ENCODE measurements around the gene SMYD3. TPM values are rescaled to one million over a fixed set of nuclear protein-coding genes. Genes with fewer than 3 reads are reported as not detected.

Gene SMYD3
- total RNA-seq, 4 donors from 2014 or later = 11.6 to 26.9 (median 18.3) TPM

DNA sequence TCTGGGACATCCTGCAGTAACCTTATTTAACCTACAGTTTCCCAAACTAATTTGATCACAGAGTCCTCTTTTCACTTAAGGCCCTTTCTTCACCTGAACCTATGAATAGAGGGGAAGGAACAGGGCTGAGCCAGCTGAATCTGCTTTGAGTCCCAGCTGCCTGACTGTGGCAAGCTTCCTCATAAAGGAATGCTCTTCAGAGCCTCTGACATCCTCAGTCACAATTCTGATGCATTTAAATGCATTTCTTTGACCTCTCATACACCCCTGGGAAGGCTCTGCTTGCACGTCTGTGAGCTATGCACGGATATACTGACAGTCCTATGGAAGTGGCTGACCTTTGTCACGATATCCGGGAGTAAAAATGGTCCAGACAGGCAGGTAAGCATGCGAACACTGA, 673.1 kb downstream of the SMYD3 start:
- TF ChIP-seq, protein P1, sequence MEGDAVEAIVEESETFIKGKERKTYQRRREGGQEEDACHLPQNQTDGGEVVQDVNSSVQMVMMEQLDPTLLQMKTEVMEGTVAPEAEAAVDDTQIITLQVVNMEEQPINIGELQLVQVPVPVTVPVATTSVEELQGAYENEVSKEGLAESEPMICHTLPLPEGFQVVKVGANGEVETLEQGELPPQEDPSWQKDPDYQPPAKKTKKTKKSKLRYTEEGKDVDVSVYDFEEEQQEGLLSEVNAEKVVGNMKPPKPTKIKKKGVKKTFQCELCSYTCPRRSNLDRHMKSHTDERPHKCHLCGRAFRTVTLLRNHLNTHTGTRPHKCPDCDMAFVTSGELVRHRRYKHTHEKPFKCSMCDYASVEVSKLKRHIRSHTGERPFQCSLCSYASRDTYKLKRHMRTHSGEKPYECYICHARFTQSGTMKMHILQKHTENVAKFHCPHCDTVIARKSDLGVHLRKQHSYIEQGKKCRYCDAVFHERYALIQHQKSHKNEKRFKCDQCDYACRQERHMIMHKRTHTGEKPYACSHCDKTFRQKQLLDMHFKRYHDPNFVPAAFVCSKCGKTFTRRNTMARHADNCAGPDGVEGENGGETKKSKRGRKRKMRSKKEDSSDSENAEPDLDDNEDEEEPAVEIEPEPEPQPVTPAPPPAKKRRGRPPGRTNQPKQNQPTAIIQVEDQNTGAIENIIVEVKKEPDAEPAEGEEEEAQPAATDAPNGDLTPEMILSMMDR (IDR thresholded peaks at IDR 0.05) = no peak
- Histone ChIP-seq H3K4me1 (no peaks in the 10 kb centered on the region), H3K27ac (no peak overlapping the region), H3K9me3 (no peaks in the 10 kb centered on the region), H3K36me3 (peaks cover 0 to 8% of the 10 kb centered on the region in 2 donors), H3K27me3 (no peaks in the 10 kb centered on the region), H3K4me3 (no peak overlapping the region)
- ATAC-seq = no peak
- WGBS, 2 donors (ENCODE audit: low coverage in 1 of 2) = 90 to 91% methylated on average over 4 to 5 of the region's 5 CpGs

DNA sequence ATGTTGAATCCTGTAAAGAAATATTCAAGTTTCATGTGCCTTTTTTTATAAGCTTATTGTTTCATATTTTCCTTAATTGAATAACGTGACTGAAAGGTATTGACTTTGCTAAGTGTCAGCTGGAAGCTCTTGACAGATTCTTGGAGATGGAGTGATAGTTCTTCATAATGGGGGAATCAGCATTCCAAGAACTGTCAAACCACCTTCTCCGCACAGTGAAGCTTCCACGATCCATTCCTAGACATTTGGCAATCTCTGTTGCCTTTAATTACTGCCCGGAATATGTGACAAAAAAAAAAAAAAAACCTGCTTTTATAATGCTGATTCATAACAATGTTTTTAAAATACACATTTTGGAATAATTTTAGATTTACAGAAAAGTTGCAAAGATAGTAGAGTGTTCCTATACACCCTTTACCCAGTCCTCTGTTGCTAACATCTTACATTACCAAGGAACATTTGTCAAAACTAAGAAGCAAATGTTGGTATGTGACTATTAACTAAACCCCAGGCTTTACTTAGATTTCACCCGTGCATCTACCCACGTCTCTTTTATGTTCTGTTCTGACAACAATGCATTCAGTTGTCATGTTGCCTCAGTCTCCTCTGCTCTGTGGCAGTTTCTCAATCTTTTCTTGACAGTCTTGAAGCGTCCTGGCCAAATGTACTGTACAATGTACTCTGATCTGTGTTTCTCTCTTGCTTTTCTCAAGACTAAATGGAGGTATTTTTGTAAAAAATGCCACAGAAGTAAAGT, 674.1 kb downstream of the SMYD3 start:
- TF ChIP-seq POLR2AphosphoS5 (IDR thresholded peaks at IDR 0.05) (no peak), EP300 (IDR thresholded peaks at IDR 0.05) (no peak), POLR2A (IDR thresholded peaks at IDR 0.05) (no peak)
- TF ChIP-seq, protein P1 (IDR thresholded peaks at IDR 0.05) = no peak
- Histone ChIP-seq H3K36me3 (peaks cover 0 to 8% of the 10 kb centered on the region in 2 donors), H3K27ac (no peak overlapping the region), H3K9me3 (no peaks in the 10 kb centered on the region), H3K27me3 (no peaks in the 10 kb centered on the region), H3K4me3 (no peak overlapping the region), H3K4me1 (no peaks in the 10 kb centered on the region)
- WGBS, 2 donors (ENCODE audit: low coverage in 1 of 2) = 75 to 88% methylated on average over 4 to 7 of the region's 7 CpGs
- no peak for ATAC-seq

DNA sequence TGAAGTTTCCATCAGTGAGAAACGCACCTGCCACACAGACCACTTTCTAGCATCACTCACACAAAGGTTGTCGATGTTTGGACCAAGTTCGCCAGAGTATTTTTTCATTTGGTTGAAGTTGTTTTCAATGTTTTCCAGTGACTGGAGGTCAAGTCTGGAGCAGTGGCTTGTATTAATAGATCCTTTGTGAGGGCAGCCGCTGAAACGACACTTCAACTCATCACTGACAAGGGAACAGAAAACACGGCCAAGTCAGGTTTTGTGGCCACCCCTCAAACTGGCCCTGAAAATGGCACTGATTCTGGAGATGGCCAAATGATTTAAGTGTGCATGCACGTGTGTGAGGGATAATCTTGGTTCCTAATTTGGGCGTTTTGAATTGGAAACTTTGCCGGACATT, 675.6 kb downstream of the SMYD3 start:
- Histone ChIP-seq H3K4me1 (no peaks in the 10 kb centered on the region), H3K36me3 (peaks cover 0 to 7% of the 10 kb centered on the region in 2 donors), H3K4me3 (no peak overlapping the region), H3K27me3 (no peaks in the 10 kb centered on the region), H3K9me3 (no peaks in the 10 kb centered on the region), H3K27ac (no peak overlapping the region)
- WGBS, 2 donors (ENCODE audit: low coverage in 1 of 2) = 65 to 69% methylated on average over 4 to 5 of the region's 9 CpGs
- no peak for TF ChIP-seq POLR2AphosphoS5 (IDR thresholded peaks at IDR 0.05)
- TF ChIP-seq, protein P1 (IDR thresholded peaks at IDR 0.05) = no peak
- no peak for TF ChIP-seq EP300 (IDR thresholded peaks at IDR 0.05)
- TF ChIP-seq POLR2A (IDR thresholded peaks at IDR 0.05) = no peak
- no peak for ATAC-seq

DNA sequence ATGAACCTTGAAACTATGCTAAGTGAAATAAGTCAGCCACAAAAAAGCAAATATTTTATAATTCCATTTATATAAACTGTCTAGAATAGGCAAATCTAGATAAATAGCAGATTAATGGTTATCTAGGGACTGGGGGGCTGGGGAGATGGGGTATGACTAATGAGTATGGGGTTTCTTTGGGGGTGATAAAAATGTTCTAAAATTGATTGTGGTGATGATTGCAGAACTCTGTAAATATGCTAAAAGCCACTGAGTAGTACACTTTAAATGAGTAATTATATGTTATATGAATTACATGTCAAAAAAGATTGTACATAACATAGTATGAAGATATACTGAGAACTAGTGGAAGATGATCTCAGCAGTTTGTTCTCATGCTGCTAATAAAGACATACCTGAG, 677.3 kb downstream of the SMYD3 start:
- H3K36me3 ChIP-seq = no peaks in the 10 kb centered on the region
- H3K27me3 ChIP-seq = no peaks in the 10 kb centered on the region
- ATAC-seq = no peak
- no peaks in the 10 kb centered on the region for H3K9me3 ChIP-seq
- TF ChIP-seq EP300 (IDR thresholded peaks at IDR 0.05) (no peak), POLR2AphosphoS5 (IDR thresholded peaks at IDR 0.05) (no peak), POLR2A (IDR thresholded peaks at IDR 0.05) (no peak)
- TF ChIP-seq, protein P1 (IDR thresholded peaks at IDR 0.05) = no peak
- H3K27ac ChIP-seq = no peak overlapping the region
- no peaks in the 10 kb centered on the region for H3K4me1 ChIP-seq
- H3K4me3 ChIP-seq = no peak overlapping the region

DNA sequence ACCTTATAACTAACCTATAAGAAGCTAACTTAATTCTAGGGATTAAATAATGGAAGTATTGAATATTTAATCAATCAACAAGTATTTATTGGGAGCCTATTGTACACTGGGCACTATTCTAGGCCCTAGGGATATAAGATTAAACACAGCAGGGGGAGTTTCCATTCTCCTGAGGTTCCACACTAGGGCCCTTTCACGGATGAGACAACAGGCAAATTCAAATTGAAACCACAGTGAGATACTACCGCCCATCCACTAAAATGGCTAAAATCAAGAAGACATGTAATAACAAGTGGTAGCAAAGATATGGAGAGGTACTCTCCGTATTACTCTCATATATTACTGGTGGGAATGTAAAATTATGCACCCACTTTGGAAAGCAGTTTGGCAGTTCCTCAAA, 677.9 kb downstream of the SMYD3 start:
- ATAC-seq = no peak

More for the DNA sequence above, 677.9 kb downstream of the SMYD3 start:
- no peaks in the 10 kb centered on the region for H3K27me3 ChIP-seq
- no peaks in the 10 kb centered on the region for H3K9me3 ChIP-seq
- no peak overlapping the region for H3K27ac ChIP-seq
- H3K4me1 ChIP-seq = no peaks in the 10 kb centered on the region
- H3K36me3 ChIP-seq = no peaks in the 10 kb centered on the region
- WGBS, 2 donors (ENCODE audit: low coverage in 1 of 2) = 100% methylated on average over 1 to 3 of the region's 3 CpGs
- TF ChIP-seq, protein P1 (IDR thresholded peaks at IDR 0.05) = no peak
- TF ChIP-seq EP300 (IDR thresholded peaks at IDR 0.05) (no peak), POLR2A (IDR thresholded peaks at IDR 0.05) (no peak), POLR2AphosphoS5 (IDR thresholded peaks at IDR 0.05) (no peak)
- H3K4me3 ChIP-seq = no peak overlapping the region

Data from gastroesophageal sphincter (tissue), 4 donors.